Activated CD4-positive, CD25-positive, alpha-beta regulatory T cell treated with anti-CD3 and anti-CD28 coated beads, Interleukin-2, amount 50 U/mL, for 16 hours (primary cell): ENCODE measurements around the gene CCS.
"Not testable (repeated sequence)": the region's sequence is repeated elsewhere in the genome, so short reads cannot be mapped to it uniquely, and the experiment has no call there.

Experiments
- DNase-seq: peaks from one replicate; pipeline ENCODE4 v3.0.0-alpha.2; 2020; ENCODE audit warnings: low read depth, low spot score

Gene CCS

DNA sequence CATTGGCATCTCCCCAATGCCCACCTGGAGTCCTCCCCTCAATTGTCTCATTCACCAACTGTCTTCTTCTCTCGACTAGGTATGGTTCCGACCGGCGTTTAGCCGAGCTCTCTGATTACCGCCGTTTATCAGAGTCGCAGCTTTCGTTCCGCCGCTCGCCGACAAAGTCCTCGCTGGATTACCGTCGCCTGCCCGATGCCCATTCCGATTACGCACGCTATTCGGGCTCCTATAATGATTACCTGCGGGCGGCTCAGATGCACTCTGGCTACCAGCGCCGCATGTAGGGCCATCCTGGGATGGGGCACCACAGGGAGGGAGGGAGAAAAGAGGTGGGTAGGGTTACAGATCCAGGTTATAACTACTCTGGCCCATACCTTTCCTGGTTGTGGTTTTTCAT lies 33.4 kb downstream of the CCS start:
- DNase-seq, result no peak

- no peak for DNase-seq
These were observed 33.9 kb downstream of the CCS start for GRCh38 chr11:66626926-66627325.

GRCh38 chr11:66628061-66628603 lies 35.1 kb downstream of the CCS start:
- DNase-seq, result no peak

DNA sequence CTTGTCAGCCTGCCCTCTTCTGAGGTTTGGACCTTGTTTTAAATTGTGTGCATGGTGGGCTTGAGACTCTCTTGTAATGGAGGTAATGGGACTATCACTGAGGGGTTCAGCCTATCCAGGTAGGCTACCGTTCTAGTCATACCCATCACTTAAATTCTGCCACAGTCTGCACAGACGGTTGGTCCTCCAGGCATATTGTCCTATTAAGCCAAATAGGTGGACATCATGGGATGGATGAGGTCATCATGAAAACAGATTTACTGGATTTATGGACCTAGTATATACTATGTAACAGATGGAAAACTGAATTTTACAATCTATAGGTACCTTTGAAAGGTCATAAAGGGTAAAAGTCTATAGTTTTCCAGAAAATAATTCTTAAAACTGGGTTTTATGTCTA lies 36.4 kb downstream of the CCS start:
- DNase-seq, result no peak

DNA sequence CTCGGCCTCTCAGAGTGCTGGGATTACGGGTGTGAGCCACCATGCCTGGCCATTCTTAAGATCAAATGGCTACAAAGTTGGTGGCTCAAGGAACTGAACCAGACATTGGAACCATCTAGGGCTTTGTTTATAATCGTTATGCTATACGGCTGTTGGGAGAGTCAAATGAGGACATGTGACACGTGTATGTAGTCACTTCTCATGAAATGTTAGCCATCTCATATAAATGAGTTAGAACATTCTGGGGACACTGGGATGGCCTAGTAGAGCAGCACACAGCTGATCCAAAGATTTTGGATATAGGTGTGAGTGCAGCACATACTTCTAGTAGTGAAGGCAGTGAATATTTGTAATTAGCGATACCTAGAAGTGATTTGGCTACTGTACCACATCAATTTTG lies 38.9 kb downstream of the CCS start:
- no peak for DNase-seq

GRCh38 chr11:66632952-66633351 lies 40.0 kb downstream of the CCS start:
- DNase-seq, result no peak

GRCh38 chr11:66636411-66636810 lies 43.4 kb downstream of the CCS start:
- DNase-seq, result no peak

GRCh38 chr11:66637557-66638176 lies 44.7 kb downstream of the CCS start:
- no peak for DNase-seq

- DNase-seq, result peak; percentile 94
These were observed 45.4 kb downstream of the CCS start, which contains the start of gene RBM4 for GRCh38 chr11:66638177-66639065. Gene RBM4 (plus strand): TSS chr11:66638703. CDS start chr11:66639712, 1,009 bp downstream.

DNA sequence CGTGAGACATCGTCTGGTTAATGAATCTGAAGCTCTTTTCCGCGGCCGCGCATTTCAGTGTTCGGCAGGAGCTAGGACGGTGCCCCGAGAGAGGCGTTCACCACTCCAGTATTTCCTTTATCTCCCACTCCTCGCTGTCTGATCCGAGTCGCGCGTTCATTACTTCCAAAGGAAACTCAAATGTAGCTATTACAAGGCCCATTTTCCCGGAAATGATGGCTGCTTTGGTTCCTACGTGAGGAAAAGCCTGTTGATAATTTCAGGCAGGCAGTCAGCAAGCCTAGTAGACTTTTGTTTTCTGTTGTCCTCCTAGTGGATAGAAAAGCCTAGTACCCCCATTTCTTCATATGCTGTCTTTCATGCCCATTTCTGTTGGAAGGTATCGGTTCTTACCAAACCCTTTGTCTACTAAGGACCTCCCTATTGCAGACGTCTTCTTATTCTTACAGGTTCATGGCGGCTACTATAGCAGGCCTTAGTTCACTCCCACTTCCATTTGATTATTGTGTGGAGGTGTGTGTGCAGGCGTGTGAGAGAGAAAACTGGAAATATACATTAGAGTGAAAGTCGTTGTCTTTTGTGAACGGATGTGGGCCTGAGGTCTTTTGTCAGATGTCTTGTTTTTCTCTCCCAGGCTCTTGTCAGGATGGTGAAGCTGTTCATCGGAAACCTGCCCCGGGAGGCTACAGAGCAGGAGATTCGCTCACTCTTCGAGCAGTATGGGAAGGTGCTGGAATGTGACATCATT lies 46.3 kb downstream of the CCS start:
- no peak for DNase-seq

DNA sequence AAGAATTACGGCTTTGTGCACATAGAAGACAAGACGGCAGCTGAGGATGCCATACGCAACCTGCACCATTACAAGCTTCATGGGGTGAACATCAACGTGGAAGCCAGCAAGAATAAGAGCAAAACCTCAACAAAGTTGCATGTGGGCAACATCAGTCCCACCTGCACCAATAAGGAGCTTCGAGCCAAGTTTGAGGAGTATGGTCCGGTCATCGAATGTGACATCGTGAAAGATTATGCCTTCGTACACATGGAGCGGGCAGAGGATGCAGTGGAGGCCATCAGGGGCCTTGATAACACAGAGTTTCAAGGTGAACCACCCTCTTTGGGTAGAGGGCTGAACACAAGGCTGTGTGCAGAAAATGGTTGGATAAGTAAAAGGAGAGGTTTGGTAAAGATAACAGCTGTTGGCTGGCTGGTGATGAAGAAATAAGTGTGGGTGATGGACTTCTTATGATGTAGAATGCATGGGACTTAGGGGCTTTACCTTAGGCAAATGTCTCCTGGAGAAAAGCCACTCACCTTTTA lies 46.9 kb downstream of the CCS start:
- not testable (repeated sequence) for DNase-seq

- DNase-seq, result no peak
These were observed 48.8 kb downstream of the CCS start for GRCh38 chr11:66641834-66642233.

- no peak for DNase-seq
These were observed 50.9 kb downstream of the CCS start for GRCh38 chr11:66643745-66644437.

DNA sequence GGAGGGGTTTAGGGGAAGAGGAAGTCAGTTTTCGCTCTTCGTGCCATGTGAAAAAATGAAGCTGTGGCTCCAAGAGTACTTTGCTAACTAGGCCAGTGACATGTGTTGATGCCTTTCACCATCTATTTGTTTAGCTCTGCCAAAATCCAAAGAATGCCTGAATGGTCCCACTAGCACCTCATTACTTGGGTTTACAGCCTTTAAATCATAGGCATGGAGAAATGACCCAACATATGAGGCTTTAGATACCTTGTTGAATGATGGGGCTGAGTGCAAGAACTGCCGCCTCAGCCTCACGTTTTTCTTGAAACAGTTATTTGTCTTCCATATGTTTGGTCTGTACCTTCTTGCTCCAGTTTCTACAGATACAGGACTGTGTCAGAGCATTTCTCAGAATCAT lies 53.8 kb downstream of the CCS start:
- DNase-seq, result no peak

GRCh38 chr11:66649903-66650302 lies 56.9 kb downstream of the CCS start:
- no peak for DNase-seq

- no peak for DNase-seq
These were observed 58.0 kb downstream of the CCS start for GRCh38 chr11:66651016-66651415.

DNA sequence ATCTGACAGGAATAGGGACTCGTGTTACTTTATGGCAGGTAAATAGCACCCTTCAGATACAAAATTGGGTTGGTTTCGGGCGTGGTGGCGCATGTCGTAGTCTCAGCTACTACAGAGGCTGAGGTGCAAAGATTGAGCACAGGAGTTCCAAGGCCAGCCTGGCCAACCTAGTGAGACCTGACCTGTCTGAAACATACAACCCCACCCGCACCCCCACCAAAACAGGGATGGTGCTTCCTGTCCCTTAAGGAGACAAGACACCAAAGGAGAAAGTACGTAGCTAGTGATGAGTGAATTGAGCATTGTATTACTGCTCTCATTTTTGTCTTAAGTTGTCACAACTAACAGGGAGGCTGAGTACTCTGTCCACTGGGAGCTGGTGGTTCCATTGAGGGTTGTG lies 59.7 kb downstream of the CCS start:
- no peak for DNase-seq

GRCh38 chr11:66653123-66653522 lies 60.1 kb downstream of the CCS start:
- DNase-seq, result no peak
